ENCODE data around the gene PCNX2. TPM values are rescaled to one million over a fixed set of nuclear protein-coding genes. Genes with fewer than 3 reads are reported as not detected.

PCNX2 gene
- total RNA-seq, 2 experiments from 2014 or later, result 46.4 to 49.4 TPM

GRCh38 chr1:232980355-232980978 lies 315.1 kb downstream of the PCNX2 start:
- Histone ChIP-seq H3K4me1 (ENCODE audit: insufficient read depth, low read length) (peaks cover 13% of the 10 kb centered on the region), H3K4me3 (ENCODE audit: low read length) (no peak overlapping the region), H3K27me3 (ENCODE audit: control insufficient read depth in 1 of 2, insufficient read depth in 2 of 2, low read length in 2 of 2) (no peaks in the 10 kb centered on the region), H3K36me3 (ENCODE audit: insufficient read depth, low read length) (peaks cover 18% of the 10 kb centered on the region), H3K27ac (ENCODE audit: low read depth in 1 of 2, low read length in 2 of 2) (no peak overlapping the region), H3K9me3 (ENCODE audit: control insufficient read depth in 1 of 2, insufficient read depth in 1 of 2, low read length in 2 of 2) (no peaks in the 10 kb centered on the region)
- Mint-ChIP-seq H3K36me3 (ENCODE audit: low read depth) (peaks cover 30% of the 10 kb centered on the region), H3K27ac (no peak overlapping the region), H3K27me3 (no peaks in the 10 kb centered on the region), H3K4me3 (no peak overlapping the region), H3K9me3 (no peaks in the 10 kb centered on the region), H3K4me1 (ENCODE audit: low read depth) (peaks cover 19% of the 10 kb centered on the region)
- intact Hi-C loops (cut with DNase I, micrococcal nuclease), result no loop called here
- ATAC-seq (ENCODE audit: poor library complexity) (no peak), DNase-seq (no peak)
- no peak for TF ChIP-seq CTCF (IDR thresholded peaks at IDR 0.05)
- POLR2A ChIA-PET, result no interaction called here
- CTCF ChIA-PET, result no interaction called here

GRCh38 chr1:232979558-232979957 lies 316.0 kb downstream of the PCNX2 start:
- no peak overlapping the region for H3K4me3 ChIP-seq (ENCODE audit: low read length)
- no peaks in the 10 kb centered on the region for H3K9me3 ChIP-seq (ENCODE audit: control insufficient read depth in 1 of 2, insufficient read depth in 1 of 2, low read length in 2 of 2)
- TF ChIP-seq CTCF (IDR thresholded peaks at IDR 0.05), result no peak
- peaks cover 19% of the 10 kb centered on the region for H3K4me1 Mint-ChIP-seq (ENCODE audit: low read depth)
- peaks cover 39% of the 10 kb centered on the region for H3K36me3 Mint-ChIP-seq (ENCODE audit: low read depth)
- H3K9me3 Mint-ChIP-seq, result no peaks in the 10 kb centered on the region
- peaks cover 13% of the 10 kb centered on the region for H3K4me1 ChIP-seq (ENCODE audit: insufficient read depth, low read length)
- intact Hi-C loops (cut with DNase I, micrococcal nuclease), result no loop called here
- no peak overlapping the region for H3K27ac Mint-ChIP-seq
- DNase-seq, result no peak
- ATAC-seq (ENCODE audit: poor library complexity), result no peak
- ChIA-PET POLR2A (no interaction called here), CTCF (no interaction called here)
- H3K27me3 Mint-ChIP-seq, result no peaks in the 10 kb centered on the region
- no peaks in the 10 kb centered on the region for H3K27me3 ChIP-seq (ENCODE audit: control insufficient read depth in 1 of 2, insufficient read depth in 2 of 2, low read length in 2 of 2)
- peaks cover 9% of the 10 kb centered on the region for H3K36me3 ChIP-seq (ENCODE audit: insufficient read depth, low read length)
- no peak overlapping the region for H3K27ac ChIP-seq (ENCODE audit: low read depth in 1 of 2, low read length in 2 of 2)
- no peak overlapping the region for H3K4me3 Mint-ChIP-seq

GRCh38 chr1:232978815-232979214 lies 316.7 kb downstream of the PCNX2 start:
- peaks cover 4% of the 10 kb centered on the region for H3K9me3 Mint-ChIP-seq
- H3K4me3 ChIP-seq (ENCODE audit: low read length), result no peak overlapping the region
- no peak overlapping the region for H3K4me3 Mint-ChIP-seq
- peaks cover 0 to 4% of the 10 kb centered on the region in 2 experiments for H3K9me3 ChIP-seq (ENCODE audit: control insufficient read depth in 1 of 2, insufficient read depth in 1 of 2, low read length in 2 of 2)
- peaks cover 19% of the 10 kb centered on the region for H3K4me1 Mint-ChIP-seq (ENCODE audit: low read depth)
- H3K27ac Mint-ChIP-seq, result peak overlapping the region; percentile 76
- ATAC-seq (ENCODE audit: poor library complexity) (no peak), DNase-seq (peak in 1 of 14 experiments; percentile 11)
- no peaks in the 10 kb centered on the region for H3K27me3 Mint-ChIP-seq
- peaks cover 12% of the 10 kb centered on the region for H3K36me3 ChIP-seq (ENCODE audit: insufficient read depth, low read length)
- H3K27ac ChIP-seq (ENCODE audit: low read depth in 1 of 2, low read length in 2 of 2), result no peak overlapping the region
- H3K4me1 ChIP-seq (ENCODE audit: insufficient read depth, low read length), result peaks cover 13% of the 10 kb centered on the region
- ChIA-PET POLR2A (interaction anchor here (1.2 kb wide), 1 partner anchor 55 kb away, joined by 3 read pairs; no protein-coding TSS in a partner anchor), CTCF (no interaction called here)
- TF ChIP-seq CTCF (IDR thresholded peaks at IDR 0.05), result no peak
- intact Hi-C loops (cut with DNase I, micrococcal nuclease), result no loop called here
- no peaks in the 10 kb centered on the region for H3K27me3 ChIP-seq (ENCODE audit: control insufficient read depth in 1 of 2, insufficient read depth in 2 of 2, low read length in 2 of 2)
- peaks cover 44% of the 10 kb centered on the region for H3K36me3 Mint-ChIP-seq (ENCODE audit: low read depth)
